Liver (tissue), 9 donors: ENCODE data around the gene PPIA. TPM values are rescaled to one million over a fixed set of nuclear protein-coding genes. Genes with fewer than 3 reads are reported as not detected.

Experiments used
- DNase-seq: peaks from one replicate; pipeline ENCODE4 v3.0.0-alpha.2; 2017; ENCODE audit warnings: low spot score
- H3K27ac ChIP-seq, 2 donors: one replicate each; pipeline ENCODE4 v1.7.0; 2013; ENCODE audit warnings: inconsistent platforms in 2 of 2, low read length in 2 of 2, control low read depth in 1 of 2, low read depth in 1 of 2, mild to moderate bottlenecking in 1 of 2
- H3K27me3 ChIP-seq, 4 donors: one replicate each; pipeline versions ENCODE4 v1.6.1 to v1.7.0; 2013; ENCODE audit warnings: low read length in 3 of 4, inconsistent platforms in 1 of 4, mild to moderate bottlenecking in 1 of 4, moderate library complexity in 1 of 4; ENCODE audit not compliant: control insufficient read depth in 4 of 4, insufficient read depth in 4 of 4
- H3K36me3 ChIP-seq, 4 donors: one replicate each; pipeline versions ENCODE4 v1.6.1 to v1.7.0; 2013; ENCODE audit warnings: low read length in 3 of 4, mild to moderate bottlenecking in 3 of 4, low read depth in 1 of 4, moderate library complexity in 1 of 4; ENCODE audit not compliant: control insufficient read depth in 4 of 4, insufficient read depth in 3 of 4
- H3K4me1 ChIP-seq, 4 donors: one replicate each; pipeline versions ENCODE4 v1.6.1 to v1.7.0; 2013; ENCODE audit warnings: low read length in 3 of 4, mild to moderate bottlenecking in 3 of 4, moderate library complexity in 1 of 4; ENCODE audit not compliant: control insufficient read depth in 4 of 4, insufficient read depth in 4 of 4
- H3K4me3 ChIP-seq, 3 donors: one replicate each; pipeline versions ENCODE4 v1.6.1 to v1.7.0; 2013; ENCODE audit warnings: low read length in 3 of 3, control low read depth in 1 of 3, low read depth in 1 of 3, mild to moderate bottlenecking in 1 of 3
- H3K9ac ChIP-seq, 2 donors: one replicate each; pipeline ENCODE4 v1.7.0; 2013; ENCODE audit warnings: low read length in 2 of 2, mild to moderate bottlenecking in 2 of 2, moderate library complexity in 2 of 2, control low read depth in 1 of 2, low read depth in 1 of 2
- H3K9me3 ChIP-seq, 4 donors: one replicate each; pipeline versions ENCODE4 v1.6.1 to v1.7.0; 2013; ENCODE audit warnings: low read length in 3 of 4; ENCODE audit not compliant: control insufficient read depth in 4 of 4
- ATF3 ChIP-seq: IDR thresholded peaks from 2 replicates; pipeline ENCODE4 v1.6.1; 2016; ENCODE audit warnings: antibody characterized with exemption
- CTCF ChIP-seq: fragments of 150-350 bp; IDR thresholded peaks from 2 replicates; pipeline ENCODE4 v1.5.1; 2017; ENCODE audit warnings: improper control_type of control experiment, low read depth, low read length; ENCODE audit not compliant: missing input control
- EGR1 ChIP-seq, 2 donors: IDR thresholded peaks; 2 replicates each; pipeline ENCODE4 v1.6.1; 2016 to 2018; ENCODE audit warnings: antibody characterized with exemption in 2 of 2, low read depth in 2 of 2
- FOXA1 ChIP-seq: IDR thresholded peaks from 2 replicates; pipeline ENCODE4 v1.6.1; 2016; ENCODE audit warnings: antibody characterized with exemption
- FOXA2 ChIP-seq: IDR thresholded peaks from 2 replicates; pipeline ENCODE4 v1.6.1; 2016; ENCODE audit warnings: antibody characterized with exemption
- GABPA ChIP-seq, 2 donors: IDR thresholded peaks in 1 of 2; conservative IDR thresholded peaks in 1 of 2; 2 replicates each; pipeline ENCODE4 v1.6.1; 2016; ENCODE audit warnings: antibody characterized with exemption in 2 of 2, mild to moderate bottlenecking in 1 of 2, moderate library complexity in 1 of 2
- HNF4A ChIP-seq, 2 donors: conservative IDR thresholded peaks; 2 replicates each; pipeline ENCODE4 v1.6.1; 2016; ENCODE audit warnings: antibody characterized with exemption in 2 of 2, mild to moderate bottlenecking in 2 of 2
- HNF4G ChIP-seq: IDR thresholded peaks from 2 replicates; pipeline ENCODE4 v1.6.1; 2016; ENCODE audit warnings: antibody characterized with exemption
- JUND ChIP-seq, 2 donors: IDR thresholded peaks; 2 replicates each; pipeline ENCODE4 v1.6.1; 2016; ENCODE audit warnings: antibody characterized with exemption in 2 of 2
- MAX ChIP-seq: IDR thresholded peaks from 2 replicates; pipeline ENCODE4 v1.6.1; 2016; ENCODE audit warnings: antibody characterized with exemption
- NR2F2 ChIP-seq: IDR thresholded peaks from 2 replicates; pipeline ENCODE4 v1.6.1; 2016; ENCODE audit warnings: antibody characterized with exemption
- RAD21 ChIP-seq, 2 donors: IDR thresholded peaks; 2 replicates each; pipeline ENCODE4 v1.6.1; 2016; ENCODE audit warnings: antibody characterized with exemption in 2 of 2, mild to moderate bottlenecking in 2 of 2
- REST ChIP-seq: IDR thresholded peaks from 2 replicates; pipeline ENCODE4 v1.6.1; 2016; ENCODE audit warnings: antibody characterized with exemption, mild to moderate bottlenecking
- RXRA ChIP-seq, 2 donors: IDR thresholded peaks; 2 replicates each; pipeline ENCODE4 v1.6.1; 2017 to 2018; ENCODE audit warnings: antibody characterized with exemption in 2 of 2, mild to moderate bottlenecking in 1 of 2
- SP1 ChIP-seq: IDR thresholded peaks from 2 replicates; pipeline ENCODE4 v1.6.1; 2018; ENCODE audit warnings: antibody characterized with exemption, mild to moderate bottlenecking
- TAF1 ChIP-seq: conservative IDR thresholded peaks from 2 replicates; pipeline ENCODE4 v1.6.1; 2016; ENCODE audit warnings: antibody characterized with exemption, mild to moderate bottlenecking
- YY1 ChIP-seq: IDR thresholded peaks from 2 replicates; pipeline ENCODE4 v1.6.1; 2016; ENCODE audit warnings: antibody characterized with exemption, mild to moderate bottlenecking
- ZBTB33 ChIP-seq: IDR thresholded peaks from 2 replicates; pipeline ENCODE4 v1.6.1; 2016; ENCODE audit warnings: antibody characterized with exemption
- WGBS: extraction: QIAGEN DNeasy Blood & Tissue Kit; methylation state at CpG from one replicate; pipeline ENCODE4 v1.1.7; 2013; 5-methylcytosine and 5-hydroxymethylcytosine counted together
- polyA plus RNA-seq, 2 donors: library from polyadenylated mRNA; stranded (reverse) in 1 of 2; unstranded in 1 of 2; fragments of 200-250 nt in 1 of 2; fragments of >200 nt in 1 of 2; fragmentation: Nextera tagmentation in 1 of 2; extraction: Ambion mirVana in 1 of 2; gene quantifications; one replicate each; pipeline versions ENCODE4 v1.2.1 to v1.2.3, GENCODE V29; 2013 to 2015
- total RNA-seq, 2 donors: library from RNA; depleted of rRNA; stranded (reverse); fragments of >200 nt; gene quantifications; one replicate each; pipeline ENCODE4 v1.2.3, GENCODE V29; 2014
- donor health status: healthy.
- donor health status: healthy.
- donor health status: healthy.
- donor health status: healthy.
- donor health status: healthy.

PPIA gene
- total and polyA plus RNA-seq, 4 donors = 834 to 1,873 (median 1,399) TPM

GRCh38 chr7:44755698-44756627 lies 40.5 kb upstream of the PPIA start:
- Histone ChIP-seq H3K9ac (no peak overlapping the region), H3K27me3 (no peaks in the 10 kb centered on the region), H3K4me1 (peaks cover 4 to 9% (median 7%) of the 10 kb centered on the region in 4 donors), H3K9me3 (no peaks in the 10 kb centered on the region), H3K4me3 (no peak overlapping the region), H3K36me3 (peaks cover 2 to 31% (median 10%) of the 10 kb centered on the region in 4 donors), H3K27ac (no peak overlapping the region)
- TF ChIP-seq HNF4G (no peak), RAD21 (IDR thresholded peaks at IDR 0.05) (no peak), NR2F2 (no peak), EGR1 (IDR thresholded peaks at IDR 0.05; ENCODE audit: low read depth in 2 of 2) (no peak), RXRA (IDR thresholded peaks at IDR 0.05) (no peak), JUND (IDR thresholded peaks at IDR 0.05) (no peak), FOXA1 (no peak), SP1 (no peak), MAX (no peak), CTCF (no peak), REST (no peak), TAF1 (no peak), YY1 (no peak), ZBTB33 (no peak), ATF3 (no peak), FOXA2 (no peak), HNF4A (conservative IDR thresholded peaks at IDR 0.05) (no peak), GABPA (IDR thresholded peaks at IDR 0.05 in 1 of 2, conservative IDR thresholded peaks at IDR 0.05 in 1 of 2) (no peak)
- 78% methylated on average over 17 of the region's 17 CpGs for WGBS
- no peak for DNase-seq
